Esophagus muscularis mucosa (tissue), 4 donors: ENCODE data around the gene HTT. TPM values are rescaled to one million over a fixed set of nuclear protein-coding genes. Genes with fewer than 3 reads are reported as not detected.
"Not testable (repeated sequence)": the region's sequence is repeated elsewhere in the genome, so short reads cannot be mapped to it uniquely, and the experiment has no call there.

Experiments
- DNase-seq: peaks from one replicate; pipeline ENCODE4 v3.0.0-alpha.2; 2017; ENCODE audit errors: extremely low spot score
- H3K27ac ChIP-seq, 4 donors: fragments of 200-600 bp; sonication (generic); replicated peaks in 1 of 4; 1 replicate in 3 of 4; 2 replicates in 1 of 4; pipeline ENCODE4 v1.5.1; 2016 to 2019; ENCODE audit warnings: mild to moderate bottlenecking in 1 of 4
- H3K27me3 ChIP-seq, 4 donors: fragments of 200-600 bp; sonication (generic); one replicate each; pipeline versions ENCODE4 v1.5.1 to v1.6.0; 2016 to 2019
- H3K36me3 ChIP-seq, 4 donors: fragments of 200-600 bp; sonication (generic); one replicate each; pipeline ENCODE4 v1.5.1; 2016 to 2019
- H3K4me1 ChIP-seq, 4 donors: fragments of 200-600 bp; sonication (generic); one replicate each; pipeline ENCODE4 v1.5.1; 2016 to 2019
- H3K4me3 ChIP-seq, 4 donors: fragments of 200-600 bp; sonication (generic); 1 replicate in 2 of 4; 2 replicates in 2 of 4; pipeline ENCODE4 v1.5.1; 2016 to 2019; ENCODE audit warnings: mild to moderate bottlenecking in 4 of 4, moderate library complexity in 1 of 4
- H3K9me3 ChIP-seq, 4 donors: fragments of 200-600 bp; sonication (generic); 1 replicate in 3 of 4; 2 replicates in 1 of 4; pipeline ENCODE4 v1.5.1; 2016 to 2019
- CTCF ChIP-seq, 3 experiments: fragments of 200-600 bp in 2 of 3; fragments of 450-650 bp in 1 of 3; sonication (generic) in 2 of 3; IDR thresholded peaks; one replicate each; pipeline ENCODE4 v1.5.1; 2017 to 2019; ENCODE audit warnings: antibody characterized with exemption in 3 of 3, mild to moderate bottlenecking in 2 of 3, moderate library complexity in 1 of 3
- EP300 ChIP-seq: sonication (generic); formaldehyde crosslinking; IDR thresholded peaks from one replicate; pipeline ENCODE4 v1.6.1; 2017; ENCODE audit warnings: antibody characterized with exemption
- POLR2A ChIP-seq: fragments of 450-650 bp; IDR thresholded peaks from one replicate; pipeline ENCODE4 v1.6.1; 2017; ENCODE audit warnings: antibody characterized with exemption, moderate library complexity, mild to moderate bottlenecking, low read depth
- POLR2AphosphoS5 ChIP-seq, 2 donors: sonication (generic); formaldehyde crosslinking; IDR thresholded peaks; one replicate each; pipeline ENCODE4 v1.6.1; 2017; ENCODE audit warnings: antibody characterized with exemption in 2 of 2
- WGBS: methylation state at CpG from one replicate; pipeline ENCODE4 v1.1.5; 2018; 5-methylcytosine and 5-hydroxymethylcytosine counted together
- intact Hi-C: fragments of 100-400 bp; cut with DNase I; formaldehyde crosslinking; loops from one replicate; pipeline ENCODE4 v1.15.1; 2023
- total RNA-seq, 4 donors: library from RNA; depleted of rRNA; stranded (reverse); fragments of >200 nt; gene quantifications; one replicate each; pipeline versions ENCODE4 v1.1.0 to v1.2.1, GENCODE V29; 2016

The HTT gene
- total RNA-seq, 4 donors from 2014 or later = 30.2 to 65.7 (median 49.3) TPM

GRCh38 chr4:3137908-3138307 lies 63.4 kb downstream of the HTT start:
- intact Hi-C loops = no loop called here
- Histone ChIP-seq H3K9me3 (no peaks in the 10 kb centered on the region), H3K27ac (no peak overlapping the region), H3K27me3 (no peaks in the 10 kb centered on the region), H3K4me1 (peaks cover 0 to 26% (median 23%) of the 10 kb centered on the region in 4 donors), H3K4me3 (no peak overlapping the region), H3K36me3 (peaks cover 12 to 90% (median 72%) of the 10 kb centered on the region in 4 donors)
- DNase-seq = no peak
- WGBS = 80% methylated on average over 2 of the region's 2 CpGs
- no peak for TF ChIP-seq POLR2A

GRCh38 chr4:3145234-3145924 lies 70.9 kb downstream of the HTT start:
- intact Hi-C loops = no loop called here
- H3K27ac ChIP-seq = no peak overlapping the region
- DNase-seq = no peak
- no peaks in the 10 kb centered on the region for H3K9me3 ChIP-seq
- 85% methylated on average over 2 of the region's 2 CpGs for WGBS
- no peak overlapping the region for H3K4me3 ChIP-seq
- TF ChIP-seq POLR2A = no peak
- no peak for TF ChIP-seq EP300
- TF ChIP-seq CTCF (IDR thresholded peaks at IDR 0.05) = peak in 1 of 3 experiments; percentile 17
- no peak for TF ChIP-seq POLR2AphosphoS5 (IDR thresholded peaks at IDR 0.05)
- H3K27me3 ChIP-seq = no peaks in the 10 kb centered on the region
- no peaks in the 10 kb centered on the region for H3K4me1 ChIP-seq
- peaks cover 36 to 92% (median 74%) of the 10 kb centered on the region in 4 donors for H3K36me3 ChIP-seq

- Histone ChIP-seq H3K4me3 (no peak overlapping the region), H3K27me3 (no peaks in the 10 kb centered on the region), H3K27ac (no peak overlapping the region), H3K9me3 (no peaks in the 10 kb centered on the region), H3K36me3 (peaks cover 45 to 97% (median 79%) of the 10 kb centered on the region in 4 donors), H3K4me1 (no peaks in the 10 kb centered on the region)
- DNase-seq = no peak
- TF ChIP-seq EP300 = no peak
- TF ChIP-seq CTCF (IDR thresholded peaks at IDR 0.05) = no peak
- TF ChIP-seq POLR2AphosphoS5 (IDR thresholded peaks at IDR 0.05) = no peak
- no peak for TF ChIP-seq POLR2A
- intact Hi-C loops = no loop called here
Measured at GRCh38 chr4:3148926-3149325, 74.4 kb downstream of the HTT start.

- H3K27me3 ChIP-seq, H3K27ac ChIP-seq, intact Hi-C loops, H3K4me3 ChIP-seq, DNase-seq, H3K4me1 ChIP-seq, H3K9me3 ChIP-seq: not testable (repeated sequence)
- H3K36me3 ChIP-seq = peaks cover 58 to 100% (median 90%) of the 10 kb centered on the region in 4 donors
- WGBS = 93% methylated on average over 1 of the region's 1 CpG
Measured at GRCh38 chr4:3151238-3151637, 76.8 kb downstream of the HTT start.

GRCh38 chr4:3157366-3157765 lies 82.9 kb downstream of the HTT start:
- no peak for DNase-seq
- TF ChIP-seq POLR2A (no peak), CTCF (IDR thresholded peaks at IDR 0.05) (no peak), POLR2AphosphoS5 (IDR thresholded peaks at IDR 0.05) (no peak), EP300 (no peak)
- Histone ChIP-seq H3K36me3 (peaks cover 52 to 100% (median 88%) of the 10 kb centered on the region in 4 donors), H3K27me3 (no peaks in the 10 kb centered on the region), H3K27ac (no peak overlapping the region), H3K4me3 (no peak overlapping the region), H3K4me1 (no peaks in the 10 kb centered on the region), H3K9me3 (peaks cover 0 to 5% (median 2%) of the 10 kb centered on the region in 4 donors)
- 83% methylated on average over 4 of the region's 4 CpGs for WGBS
- intact Hi-C loops = no loop called here

GRCh38 chr4:3158841-3159240 lies 84.4 kb downstream of the HTT start:
- TF ChIP-seq POLR2AphosphoS5 (IDR thresholded peaks at IDR 0.05) (no peak), POLR2A (no peak), CTCF (IDR thresholded peaks at IDR 0.05) (no peak)
- Histone ChIP-seq H3K4me1 (no peaks in the 10 kb centered on the region), H3K4me3 (no peak overlapping the region), H3K27me3 (no peaks in the 10 kb centered on the region), H3K36me3 (peaks cover 44 to 94% (median 80%) of the 10 kb centered on the region in 4 donors), H3K9me3 (peaks cover 0 to 11% (median 6%) of the 10 kb centered on the region in 4 donors), H3K27ac (no peak overlapping the region)
- no peak for DNase-seq
- intact Hi-C loops = no loop called here
- 89% methylated on average over 7 of the region's 7 CpGs for WGBS
